ENCODE results near the gene AP5M1.
A peak's percentile ranks its signal among the peaks of the same experiment; 100 is the strongest.
"Not testable (repeated sequence)": the region's sequence is repeated elsewhere in the genome, so short reads cannot be mapped to it uniquely, and the experiment has no call there.

Gene AP5M1, protein sequence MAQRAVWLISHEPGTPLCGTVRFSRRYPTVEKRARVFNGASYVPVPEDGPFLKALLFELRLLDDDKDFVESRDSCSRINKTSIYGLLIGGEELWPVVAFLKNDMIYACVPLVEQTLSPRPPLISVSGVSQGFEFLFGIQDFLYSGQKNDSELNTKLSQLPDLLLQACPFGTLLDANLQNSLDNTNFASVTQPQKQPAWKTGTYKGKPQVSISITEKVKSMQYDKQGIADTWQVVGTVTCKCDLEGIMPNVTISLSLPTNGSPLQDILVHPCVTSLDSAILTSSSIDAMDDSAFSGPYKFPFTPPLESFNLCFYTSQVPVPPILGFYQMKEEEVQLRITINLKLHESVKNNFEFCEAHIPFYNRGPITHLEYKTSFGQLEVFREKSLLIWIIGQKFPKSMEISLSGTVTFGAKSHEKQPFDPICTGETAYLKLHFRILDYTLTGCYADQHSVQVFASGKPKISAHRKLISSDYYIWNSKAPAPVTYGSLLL

DNA sequence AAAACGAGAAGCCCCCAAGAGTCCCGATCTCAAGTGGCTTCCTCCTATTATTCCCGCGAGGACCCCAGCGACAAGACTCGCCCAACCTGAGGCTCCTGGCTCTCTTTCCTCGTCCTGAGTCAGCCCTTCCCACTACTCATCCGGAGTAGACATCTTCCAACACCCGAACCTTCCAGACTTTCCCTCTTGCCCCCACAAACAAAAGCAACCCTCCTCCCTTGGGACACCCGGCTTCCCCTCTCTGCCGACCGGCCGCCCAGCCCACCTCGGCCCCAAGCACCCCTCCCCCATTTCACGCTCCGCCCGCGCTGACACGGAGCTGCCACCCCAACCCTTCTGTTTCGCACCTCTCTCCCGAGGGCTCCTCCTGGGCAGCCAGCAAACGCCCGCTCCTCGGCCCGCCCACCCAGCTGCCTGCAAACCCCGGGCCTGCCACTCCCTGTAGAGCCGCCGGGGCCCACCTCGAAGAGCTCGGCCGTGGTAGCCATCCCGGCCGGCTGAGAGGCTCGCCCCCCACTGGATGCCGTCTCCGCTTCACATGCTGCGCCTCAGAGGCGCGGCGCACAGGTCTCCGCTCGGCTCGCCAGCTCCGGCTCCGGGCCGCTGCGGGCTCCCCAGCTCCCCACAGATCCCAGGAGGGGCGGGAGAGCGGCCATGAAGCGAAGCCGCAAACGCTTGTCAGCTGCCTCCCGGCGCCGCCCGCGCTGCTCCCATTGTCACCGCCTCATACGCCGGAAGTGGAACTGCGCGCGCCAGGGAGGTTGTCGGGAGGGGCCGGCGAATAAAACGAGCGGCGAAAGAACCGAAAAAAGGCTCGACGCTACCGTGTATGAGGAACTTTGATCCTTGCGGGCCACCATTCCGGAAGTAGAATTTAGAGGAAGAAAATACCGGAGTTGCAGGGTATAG, at the start of gene AP5M1, which contains the start of gene EXOC5:
Gene AP5M1, plus strand, starts transcription at position 811 of the 909 bp plus-strand sequence. CDS start 344 bp downstream, outside the sequence.
Gene EXOC5, minus strand, starts transcription at position 745 of the 909 bp plus-strand sequence. Its CDS starts 257 bp downstream, at position 488.
- FAIRE-seq (peak; percentile 89), DNase-seq (ENCODE audit: extremely low spot score, insufficient read length, low read depth) (peak; percentile 73)

DNA sequence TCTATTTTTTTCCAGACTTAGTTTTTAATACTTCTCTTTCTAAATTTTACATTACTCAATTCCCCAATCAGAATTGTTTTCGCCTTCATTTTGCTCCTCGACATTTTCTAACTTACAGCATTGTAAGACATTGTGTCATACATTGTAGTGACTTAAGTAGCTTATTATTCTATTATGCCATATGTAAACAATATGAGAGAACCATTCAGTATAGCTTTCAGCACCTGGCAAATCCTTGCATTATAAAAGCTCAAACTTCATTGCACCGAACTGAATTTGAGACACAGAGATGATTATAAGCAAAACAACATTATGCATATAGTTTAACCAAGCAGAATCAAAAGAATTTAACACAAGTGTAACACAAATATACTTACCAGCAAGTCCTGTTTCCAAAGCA, 46.8 kb upstream of the AP5M1 start:
- FAIRE-seq = no peak

DNA sequence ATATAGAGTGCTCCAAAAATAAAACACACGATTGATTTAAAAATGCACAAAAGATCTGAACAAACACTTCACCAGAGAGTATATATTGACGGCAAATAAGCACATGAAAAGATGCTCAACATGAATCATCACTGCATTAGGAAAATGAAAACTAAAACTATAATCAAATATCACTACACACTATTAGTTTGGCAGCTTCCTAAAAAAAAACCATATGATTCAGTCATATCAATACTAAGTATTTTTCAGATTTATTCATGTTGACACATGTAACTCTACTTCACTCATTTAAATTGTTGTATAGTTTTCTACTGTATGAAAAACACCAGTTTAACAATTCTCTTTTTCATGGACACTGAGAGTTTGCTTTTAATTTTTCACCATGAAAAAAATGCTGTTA, 41.7 kb upstream of the AP5M1 start:
- DNase-seq (ENCODE audit: extremely low spot score, insufficient read length, low read depth) (no peak), FAIRE-seq (no peak)

More for the DNA sequence above, 46.8 kb upstream of the AP5M1 start:
- DNase-seq (ENCODE audit: extremely low spot score, insufficient read length, low read depth) = no peak

DNA sequence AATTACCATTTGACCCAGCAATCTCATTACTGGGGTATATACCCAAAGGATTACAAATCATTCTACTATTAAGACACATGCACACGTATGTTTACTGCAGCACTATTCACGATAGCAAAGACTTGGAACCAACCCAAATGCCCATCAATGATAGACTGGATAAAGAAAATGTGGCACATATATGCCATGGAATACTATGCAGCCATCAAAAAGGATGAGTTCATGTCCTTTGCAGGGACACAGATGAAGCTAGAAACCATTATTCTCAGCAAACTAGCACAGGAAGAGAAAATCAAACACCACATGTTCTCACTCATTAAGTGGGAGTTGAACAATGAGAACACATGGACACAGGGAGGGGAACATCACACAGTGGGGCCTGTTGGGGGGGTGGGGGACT, 40.5 kb upstream of the AP5M1 start:
- not testable (repeated sequence) for FAIRE-seq; DNase-seq (ENCODE audit: extremely low spot score, insufficient read length, low read depth)

DNA sequence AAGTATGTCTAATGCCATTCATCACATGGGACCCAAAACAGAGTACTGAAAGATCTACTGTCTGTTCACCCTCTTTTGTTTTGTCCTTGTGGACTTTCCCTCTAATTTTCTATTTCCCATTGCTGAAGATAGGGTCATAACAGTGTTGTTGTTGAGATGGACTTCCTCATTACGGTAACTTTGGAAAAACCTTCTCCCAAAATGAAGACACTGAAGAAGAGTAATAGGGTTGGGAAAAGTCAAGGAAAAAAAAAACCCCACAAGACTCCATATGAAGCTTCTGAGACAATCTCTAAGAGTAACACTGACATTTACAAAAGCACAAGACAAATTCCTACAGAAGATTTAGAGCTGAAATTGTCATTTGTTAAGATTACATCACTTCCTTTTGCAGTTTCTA, 36.8 kb upstream of the AP5M1 start:
- DNase-seq (ENCODE audit: extremely low spot score, insufficient read length, low read depth) (no peak), FAIRE-seq (no peak)

DNA sequence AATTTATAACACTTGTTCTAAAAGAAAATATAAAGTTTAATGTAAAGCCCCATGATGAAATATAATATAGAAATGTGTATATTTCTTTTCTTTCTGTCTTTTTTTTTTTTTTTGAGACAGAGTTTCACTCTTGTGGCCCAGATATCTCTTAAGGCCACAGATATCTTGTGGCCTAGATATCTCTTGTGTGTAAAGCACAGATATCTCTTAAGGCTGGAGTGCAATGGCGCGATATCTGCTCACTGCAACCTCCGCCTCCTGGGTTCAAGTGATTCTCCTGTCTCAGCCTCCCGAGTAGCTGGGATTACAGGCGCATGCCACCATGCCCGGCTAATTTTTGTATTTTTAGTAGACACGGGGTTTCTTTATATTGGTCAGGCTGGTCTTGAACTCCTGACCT, 28.7 kb upstream of the AP5M1 start:
- not testable (repeated sequence) for FAIRE-seq; DNase-seq (ENCODE audit: extremely low spot score, insufficient read length, low read depth)

DNA sequence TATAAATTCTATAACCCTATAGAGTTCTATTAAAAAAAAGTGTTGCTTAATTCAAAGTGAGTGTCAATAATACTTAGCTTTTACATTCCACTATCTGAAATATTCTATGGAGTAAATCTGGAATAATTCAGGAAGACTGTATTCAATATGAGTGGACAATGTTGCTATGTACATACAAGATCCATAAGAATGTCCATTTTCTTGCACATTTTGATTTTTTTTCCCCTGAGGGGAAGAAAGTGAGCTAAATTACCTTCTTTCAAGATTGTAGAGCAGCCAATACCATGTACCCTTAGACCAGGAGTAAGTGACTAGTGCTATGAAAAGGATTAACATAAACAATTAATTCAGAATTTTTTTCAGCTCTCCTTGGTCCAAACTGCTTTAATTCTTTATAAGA, 25.5 kb upstream of the AP5M1 start:
- DNase-seq (ENCODE audit: extremely low spot score, insufficient read length, low read depth) = no peak
- no peak for FAIRE-seq

DNA sequence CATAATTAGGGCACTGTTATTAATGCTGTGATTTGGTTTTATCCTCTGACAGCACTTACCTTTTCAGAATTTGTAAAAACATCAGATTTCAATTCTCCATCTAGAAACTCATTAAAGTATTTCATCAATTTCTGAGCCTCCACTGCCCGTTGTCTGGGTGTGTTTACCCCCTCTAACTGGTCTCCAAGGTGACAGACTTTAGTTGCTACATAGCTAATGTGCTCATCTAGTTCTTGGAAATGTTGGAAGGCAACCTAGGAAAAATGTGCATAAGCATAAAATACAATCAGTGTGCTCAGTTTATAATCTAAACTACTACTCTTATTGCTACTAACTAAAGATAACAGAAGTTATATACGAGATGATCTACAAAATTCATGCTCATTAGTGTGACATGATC, 24.7 kb upstream of the AP5M1 start:
- DNase-seq (ENCODE audit: extremely low spot score, insufficient read length, low read depth) (no peak), FAIRE-seq (no peak)

DNA sequence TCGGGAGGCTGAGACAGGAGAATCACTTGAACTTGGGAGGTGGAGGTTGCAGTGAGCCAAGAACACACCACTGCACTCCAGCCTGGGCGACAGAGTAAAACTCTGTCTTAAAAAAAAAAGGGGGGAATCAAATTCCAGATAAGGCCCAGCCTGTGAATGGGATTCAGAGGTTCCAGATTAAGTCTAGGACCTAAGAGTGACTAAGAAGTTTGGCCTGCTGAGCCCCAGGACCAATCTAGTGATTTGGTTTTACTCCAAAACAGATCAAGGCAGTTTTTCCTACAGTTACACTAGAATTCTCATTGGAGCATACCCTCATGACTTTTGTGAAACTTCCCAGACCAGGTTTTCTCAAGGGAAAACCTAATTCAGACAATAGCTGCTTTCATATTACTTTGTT, 22.8 kb upstream of the AP5M1 start:
- DNase-seq (ENCODE audit: extremely low spot score, insufficient read length, low read depth) = no peak
- no peak for FAIRE-seq

DNA sequence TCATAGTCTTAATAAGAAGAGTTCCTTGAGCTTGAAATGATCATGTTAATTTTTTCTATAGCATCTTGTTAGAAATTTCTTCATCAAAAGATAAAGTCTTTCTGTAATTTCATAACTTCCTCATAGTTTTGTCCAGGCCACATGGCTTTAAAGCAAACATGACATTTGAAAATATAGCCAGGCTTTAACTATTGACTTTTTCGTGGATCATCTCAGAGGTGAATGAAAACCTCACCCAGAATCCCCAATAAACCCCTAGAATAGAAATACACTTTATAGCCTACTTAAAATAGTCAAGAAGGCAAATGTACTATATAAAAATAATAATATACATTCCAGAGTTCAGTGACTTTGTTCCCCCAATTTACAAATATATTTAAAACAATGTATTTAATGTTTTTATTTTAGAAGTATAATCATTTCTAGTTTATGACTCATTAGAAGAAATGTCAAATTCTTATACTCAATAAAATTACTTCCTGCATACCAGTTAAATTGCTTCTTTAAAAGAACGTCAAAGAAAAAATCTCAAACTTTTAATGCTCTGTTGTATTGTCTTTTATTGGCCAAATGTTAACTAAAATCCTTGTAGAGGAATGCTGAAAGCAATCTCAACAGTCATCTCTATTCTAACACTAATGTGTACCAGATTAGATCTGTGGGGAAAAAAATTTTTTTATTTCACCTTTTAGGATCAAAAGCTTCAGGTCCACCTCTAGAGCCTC, 21.7 kb upstream of the AP5M1 start:
- no peak for FAIRE-seq
- no peak for DNase-seq (ENCODE audit: extremely low spot score, insufficient read length, low read depth)

DNA sequence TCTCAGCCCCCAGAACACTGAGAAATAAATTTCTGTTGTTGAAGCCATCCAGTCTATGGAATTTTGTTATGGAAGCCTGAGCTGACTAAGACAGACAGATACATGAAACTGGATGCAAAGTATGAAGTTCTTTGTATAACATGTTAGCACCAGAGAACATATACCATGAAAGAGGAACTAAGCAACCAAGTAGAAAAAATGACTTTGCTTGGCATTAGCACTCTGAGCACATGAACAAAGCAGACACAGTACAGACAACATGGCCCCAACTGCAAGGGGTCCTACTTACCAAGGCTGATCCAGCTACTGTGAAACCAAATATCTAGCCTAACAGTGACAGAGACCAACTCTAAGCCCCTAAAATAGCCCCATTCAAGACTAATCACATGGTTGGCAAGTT, 13.9 kb upstream of the AP5M1 start:
- DNase-seq (ENCODE audit: extremely low spot score, insufficient read length, low read depth) (no peak), FAIRE-seq (no peak)

DNA sequence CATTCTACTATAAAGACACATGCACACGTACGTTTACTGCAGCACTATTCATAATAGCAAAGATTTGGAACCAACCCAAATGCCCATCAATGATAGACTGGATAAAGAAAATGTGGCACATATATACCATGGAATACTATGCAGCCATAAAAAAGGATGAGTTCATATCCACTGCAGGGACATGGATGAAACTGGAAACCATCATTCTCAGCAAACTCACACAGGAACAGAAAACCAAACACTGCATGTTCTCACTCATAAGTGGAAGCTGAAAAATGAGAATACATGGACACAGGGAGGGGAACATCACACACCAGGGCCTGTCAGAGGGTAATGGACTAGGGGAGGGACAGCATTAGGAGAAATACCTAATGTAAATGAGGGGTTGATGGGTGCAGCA, 10.6 kb upstream of the AP5M1 start:
- not testable (repeated sequence) for DNase-seq (ENCODE audit: extremely low spot score, insufficient read length, low read depth); FAIRE-seq

DNA sequence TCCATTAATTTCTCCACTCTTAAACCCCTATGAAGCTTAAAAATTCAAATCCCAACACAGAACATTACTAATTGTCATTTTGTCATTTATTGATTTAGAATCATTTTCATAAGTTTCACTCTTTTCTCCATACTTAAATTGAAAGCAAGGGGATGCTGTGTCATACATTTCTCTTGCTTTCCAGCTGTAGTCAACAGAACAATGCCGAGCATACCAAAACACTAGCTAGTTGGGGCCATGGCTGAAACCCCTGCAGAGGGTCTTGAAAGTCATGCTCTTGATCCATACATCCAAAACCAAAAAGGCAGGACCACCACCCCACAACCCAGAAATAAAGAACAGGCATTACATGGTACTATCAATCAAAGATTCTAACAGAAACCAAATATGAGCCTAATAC, 9.1 kb upstream of the AP5M1 start:
- FAIRE-seq = no peak
- DNase-seq (ENCODE audit: extremely low spot score, insufficient read length, low read depth) = no peak

DNA sequence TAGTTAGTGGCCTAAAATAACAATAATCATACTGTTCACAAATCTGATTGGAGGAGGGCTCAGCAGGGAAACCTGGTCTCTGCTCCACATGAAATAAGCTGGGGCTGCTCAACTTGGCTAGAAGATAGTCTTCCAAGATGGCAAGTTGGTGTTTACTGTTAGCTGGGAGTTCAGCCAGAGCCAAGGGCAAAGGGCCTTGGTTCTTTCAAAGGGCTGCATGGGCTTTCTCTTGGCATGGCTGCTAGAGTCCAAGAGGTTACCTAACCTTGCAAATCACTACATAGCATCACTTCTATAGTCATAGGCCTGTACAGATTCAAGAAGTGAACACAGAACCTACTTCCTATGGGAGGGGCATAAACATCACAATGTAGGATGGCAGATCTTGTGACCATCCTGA, 7.2 kb upstream of the AP5M1 start:
- no peak for DNase-seq (ENCODE audit: extremely low spot score, insufficient read length, low read depth)
- FAIRE-seq = no peak

DNA sequence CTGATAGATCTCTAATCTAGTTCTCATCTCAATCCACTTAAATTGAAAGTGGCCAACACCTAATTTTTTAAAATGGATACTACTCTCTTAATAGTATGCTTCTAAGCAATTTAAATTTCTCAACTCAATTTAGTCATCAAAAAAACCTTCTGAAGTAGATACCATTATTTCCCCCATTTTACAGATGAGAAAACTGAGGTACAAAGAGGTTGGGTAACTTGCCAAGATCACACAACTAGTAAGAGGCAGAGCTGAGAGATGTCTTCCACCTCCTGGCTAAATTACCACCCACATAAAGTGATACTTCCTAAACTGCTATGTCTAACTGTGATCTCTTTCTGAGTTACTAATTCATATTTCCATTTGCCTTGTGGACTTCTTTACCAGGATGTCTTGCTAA, 6.7 kb upstream of the AP5M1 start:
- FAIRE-seq = no peak

DNA sequence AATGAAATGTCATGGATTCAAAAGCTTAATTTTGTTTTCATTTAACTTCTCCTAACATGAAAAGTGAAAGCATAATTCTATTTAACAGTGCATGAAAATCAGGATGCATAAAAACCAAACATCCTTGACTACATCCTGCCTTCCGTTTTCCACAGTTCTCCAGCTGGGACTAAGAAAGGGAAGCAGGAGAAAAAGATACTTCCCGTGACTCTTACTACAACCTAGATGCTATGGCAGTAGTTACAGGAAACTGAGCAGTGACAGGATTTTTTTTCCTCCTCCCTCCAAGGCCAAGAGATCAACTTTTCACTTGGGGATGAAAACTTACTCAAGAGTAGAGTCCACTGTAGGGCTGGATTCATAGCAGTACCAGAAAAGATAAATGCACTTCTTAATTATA, 2.7 kb upstream of the AP5M1 start:
- DNase-seq (ENCODE audit: extremely low spot score, insufficient read length, low read depth) = no peak

More for the DNA sequence above, 6.7 kb upstream of the AP5M1 start:
- no peak for DNase-seq (ENCODE audit: extremely low spot score, insufficient read length, low read depth)

DNA sequence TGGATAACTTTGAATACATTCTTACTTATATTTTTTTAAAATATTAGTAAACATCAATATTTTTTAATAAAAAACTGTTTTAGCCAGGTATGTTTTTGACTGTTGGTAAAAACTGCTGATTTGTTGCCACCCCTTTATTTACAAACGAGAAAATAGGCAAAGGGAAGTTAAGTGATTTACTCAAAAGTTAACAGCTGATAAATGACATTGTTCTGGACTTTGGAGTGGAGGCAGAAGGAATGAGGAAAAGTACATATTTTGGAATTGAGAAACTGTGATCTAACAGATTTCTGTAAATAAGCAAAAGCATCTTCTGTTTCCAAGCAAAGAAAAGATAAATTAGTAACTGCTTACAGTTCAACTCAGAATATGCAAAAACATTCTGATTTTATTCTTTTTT, 4.5 kb downstream of the AP5M1 start:
- no peak for FAIRE-seq
- no peak for DNase-seq (ENCODE audit: extremely low spot score, insufficient read length, low read depth)

More for the DNA sequence above, 2.7 kb upstream of the AP5M1 start:
- FAIRE-seq = no peak

DNA sequence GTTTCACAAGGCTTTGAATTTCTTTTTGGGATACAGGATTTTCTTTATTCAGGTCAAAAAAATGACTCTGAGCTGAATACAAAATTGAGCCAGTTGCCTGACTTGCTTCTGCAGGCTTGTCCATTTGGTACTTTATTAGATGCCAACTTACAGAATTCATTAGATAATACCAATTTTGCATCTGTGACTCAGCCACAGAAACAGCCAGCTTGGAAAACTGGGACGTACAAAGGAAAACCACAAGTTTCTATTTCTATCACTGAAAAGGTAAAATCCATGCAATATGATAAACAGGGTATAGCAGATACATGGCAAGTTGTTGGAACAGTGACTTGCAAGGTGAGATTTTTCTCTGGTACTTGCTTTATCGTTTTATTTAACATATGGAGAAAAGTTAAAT, 5.8 kb downstream of the AP5M1 start:
- no peak for DNase-seq (ENCODE audit: extremely low spot score, insufficient read length, low read depth)
- no peak for FAIRE-seq

DNA sequence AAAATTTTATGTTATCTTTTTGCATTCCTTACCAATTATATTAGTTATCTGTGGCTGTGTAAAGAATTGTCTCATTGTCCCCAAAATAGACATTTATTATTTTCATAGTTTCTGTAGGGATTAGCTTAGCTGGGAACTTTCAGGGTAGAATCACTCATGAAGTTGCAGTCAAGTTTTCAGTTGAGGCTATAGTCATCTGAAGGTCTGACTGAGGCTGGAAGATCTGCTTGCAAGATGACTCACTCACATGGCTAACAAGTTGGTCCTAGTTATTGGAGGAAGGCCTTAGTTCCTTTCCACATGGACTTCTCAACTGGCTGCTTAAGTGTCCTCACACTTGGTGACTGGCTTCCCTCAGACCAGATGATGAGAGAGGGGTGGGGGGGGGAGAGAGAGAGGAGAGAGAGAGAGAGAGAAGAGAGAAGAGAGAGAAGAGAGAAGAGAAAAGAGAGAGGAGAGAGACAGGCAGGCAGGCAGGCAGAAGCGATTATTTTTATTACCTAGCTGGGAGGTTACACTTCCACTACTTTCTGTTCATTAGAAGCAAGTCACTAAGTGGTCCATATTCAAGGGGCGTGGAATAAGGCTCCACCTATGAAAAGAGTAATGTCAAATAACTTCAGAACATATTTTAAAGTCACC, 6.4 kb downstream of the AP5M1 start:
- FAIRE-seq (no peak), DNase-seq (ENCODE audit: extremely low spot score, insufficient read length, low read depth) (no peak)

DNA sequence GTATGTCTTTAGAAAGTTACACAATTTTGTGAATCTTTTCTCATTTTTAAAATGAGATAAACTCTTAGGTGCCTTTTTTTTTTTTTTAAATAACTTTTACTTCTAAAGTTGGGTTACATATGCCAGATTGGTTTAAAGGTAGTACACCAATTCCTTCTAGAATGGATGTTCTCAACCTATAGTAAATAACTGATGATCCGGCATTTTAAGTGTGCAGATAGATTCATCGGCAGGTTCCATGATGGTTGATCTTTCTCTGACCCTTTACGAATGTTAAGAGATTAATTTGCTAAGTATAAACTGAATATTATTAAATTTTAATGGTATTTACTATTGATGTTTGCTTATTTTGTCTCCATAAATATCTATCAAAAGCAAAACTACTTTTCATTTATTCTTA, 8.3 kb downstream of the AP5M1 start:
- FAIRE-seq (no peak), DNase-seq (ENCODE audit: extremely low spot score, insufficient read length, low read depth) (no peak)
